GM21737 (cell line): ENCODE results near the gene ZFP69.

Source experiments
- ATAC-seq: cut with Tn5 transposase; IDR thresholded peaks from one replicate; pipeline ENCODE4 v1.9.1; 2021; ENCODE audit warnings: mild to moderate bottlenecking, moderate library complexity; ENCODE audit not compliant: unreplicated experiment

Gene ZFP69

DNA sequence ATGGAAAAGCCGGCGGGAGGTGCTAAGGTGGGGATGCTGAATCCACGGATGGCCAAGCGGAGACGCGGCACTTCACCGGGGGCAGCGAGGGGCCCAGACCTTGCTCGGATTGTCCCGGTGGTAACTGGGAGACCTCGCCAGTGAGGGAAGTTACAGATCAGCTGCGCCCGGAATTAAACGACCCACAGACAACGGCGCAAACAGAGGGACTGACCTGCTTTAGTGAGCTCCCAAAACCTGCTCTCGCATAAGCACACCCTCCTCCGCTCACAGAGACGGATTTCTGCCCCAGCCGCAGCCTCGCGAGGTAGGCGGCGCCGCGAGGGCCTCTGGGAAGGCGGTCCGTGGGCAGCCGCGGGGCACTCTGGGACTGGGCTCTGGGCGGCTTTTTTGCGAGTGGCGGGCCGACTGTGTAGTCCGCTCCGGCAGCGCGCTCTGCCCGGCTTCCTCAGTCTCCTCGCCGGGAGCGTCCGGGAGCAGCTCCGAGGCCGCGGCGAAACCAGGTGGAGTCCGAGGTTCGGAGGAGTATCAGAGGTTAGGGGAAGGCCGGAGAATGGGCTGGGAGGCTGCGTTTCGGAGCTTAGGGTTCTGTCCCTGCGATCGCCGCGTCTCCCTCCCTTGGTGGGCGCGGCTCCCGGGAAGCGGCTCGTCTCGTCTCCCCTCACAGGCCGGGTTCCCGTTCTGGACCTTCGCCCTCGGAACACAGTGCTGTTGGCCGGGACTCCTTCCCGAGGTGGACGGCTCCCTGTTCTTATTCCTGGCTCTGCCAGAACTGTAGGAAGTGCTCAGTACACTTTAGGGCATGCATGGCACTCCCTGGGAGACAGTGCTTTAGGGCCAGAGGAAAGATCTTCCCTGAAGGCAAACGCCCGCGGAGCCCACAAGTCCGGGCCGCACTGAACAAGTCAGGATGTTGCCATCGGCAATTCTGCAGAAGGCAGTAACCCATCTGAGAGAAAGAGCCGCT is 31.6 kb downstream of the ZFP69 start, which contains the start of gene EXO5:
Gene EXO5 (plus strand): TSS at position 393 of the 967 bp plus-strand sequence. CDS start 5,778 bp downstream, outside the sequence.
- peak; percentile 74 for ATAC-seq

DNA sequence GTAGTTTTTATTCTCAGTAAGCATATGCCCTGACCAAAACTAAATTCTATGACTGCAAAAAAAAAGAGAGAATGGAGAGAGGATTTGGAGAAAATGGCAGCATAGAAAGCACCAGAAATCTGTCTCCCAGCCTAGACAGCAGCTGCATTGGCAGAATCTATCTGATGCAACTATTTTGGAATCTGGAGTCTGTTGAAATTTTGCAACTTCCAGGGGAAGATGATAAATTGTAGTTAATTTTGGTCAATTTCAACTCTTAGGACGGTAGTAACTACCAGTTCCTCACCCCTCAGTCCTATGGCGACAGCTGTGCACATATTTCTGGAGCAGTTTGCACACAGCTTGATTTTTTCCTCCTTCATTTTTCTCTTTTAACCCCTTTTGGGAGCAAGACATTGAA is 42.4 kb downstream of the ZFP69 start:
- no peak for ATAC-seq

DNA sequence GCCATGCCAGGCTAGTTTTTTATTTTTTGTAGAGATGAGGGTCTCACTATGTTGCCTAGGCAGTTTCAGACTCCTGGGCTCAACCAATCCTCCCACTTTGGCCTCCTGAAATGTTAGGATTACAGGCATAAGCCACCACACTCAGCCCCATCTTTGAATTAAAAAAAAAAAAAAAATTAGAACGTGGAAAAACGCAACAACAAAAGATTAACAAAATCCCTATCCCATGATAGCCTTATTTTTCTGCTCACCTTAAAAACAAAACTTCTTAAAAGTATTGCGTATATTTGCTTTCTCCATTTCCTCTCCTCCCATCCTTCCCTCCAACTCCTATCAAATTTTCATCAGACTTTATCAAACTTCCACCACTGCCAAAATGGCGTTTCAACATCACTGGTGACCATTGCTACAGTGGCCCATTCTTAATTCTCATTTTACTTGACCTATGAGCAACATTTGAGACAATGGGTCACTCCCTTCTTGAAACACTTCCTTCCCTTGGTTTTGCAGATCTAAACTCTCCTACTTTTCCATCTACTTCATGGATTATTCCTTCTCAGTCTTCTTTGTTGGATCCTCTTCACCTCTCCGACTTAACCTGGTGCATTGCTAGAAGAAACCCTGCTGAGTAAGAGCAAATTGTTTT is 53.8 kb downstream of the ZFP69 start:
- no peak for ATAC-seq

DNA sequence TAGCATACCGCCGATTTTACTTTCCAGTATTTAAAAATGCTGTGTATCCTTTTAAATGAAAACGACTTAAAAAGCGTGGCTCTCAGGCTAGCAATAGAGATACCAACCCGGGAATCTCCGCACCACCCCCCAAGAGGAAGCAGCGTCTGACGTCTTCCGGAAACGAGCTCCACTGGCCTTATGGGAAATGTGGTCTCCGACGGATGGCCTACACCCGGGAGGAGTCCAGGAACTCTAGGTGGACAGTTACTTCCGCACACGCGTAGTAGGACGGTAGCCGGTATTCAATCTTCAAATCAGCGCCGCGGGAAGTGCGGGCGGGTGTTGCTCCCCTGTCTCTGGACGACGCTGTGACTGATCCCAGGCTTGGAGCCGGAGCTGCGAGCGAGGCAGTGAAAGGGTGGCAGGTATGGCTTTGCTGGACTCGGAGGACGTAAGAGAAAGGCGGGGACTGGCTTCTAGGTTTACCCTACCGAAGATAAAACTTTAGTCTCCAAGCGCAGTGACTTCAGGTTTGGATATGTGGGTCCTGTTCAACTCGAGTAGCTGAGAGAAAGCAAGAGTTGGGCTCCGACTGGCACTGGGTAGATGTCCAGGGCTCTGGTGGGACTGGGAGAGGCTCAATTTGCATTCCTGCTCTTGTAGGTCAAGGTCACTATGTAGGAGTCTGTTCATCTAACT is 54.4 kb downstream of the ZFP69 start, which contains the start of gene ZNF684:
Gene ZNF684 (plus strand): TSS at position 257 of the 681 bp plus-strand sequence. CDS start 1,530 bp downstream, outside the sequence.
- peak; percentile 94 for ATAC-seq

DNA sequence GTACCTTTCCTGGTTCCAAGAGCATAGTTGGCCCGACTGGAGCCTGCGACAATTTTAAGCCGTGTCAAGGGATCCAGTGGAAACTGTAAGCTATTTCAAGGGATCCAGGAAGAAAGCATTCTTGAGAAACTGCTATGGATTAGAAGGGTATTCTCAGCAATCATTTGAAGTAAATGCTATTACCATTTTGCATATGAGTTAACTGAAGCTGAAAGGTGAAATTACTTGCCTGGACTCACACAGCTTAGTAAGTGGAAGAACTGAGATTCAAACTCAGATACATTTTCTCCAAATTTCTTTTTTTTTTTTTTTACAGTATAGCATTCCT is 54.9 kb downstream of the ZFP69 start:
- ATAC-seq = no peak

DNA sequence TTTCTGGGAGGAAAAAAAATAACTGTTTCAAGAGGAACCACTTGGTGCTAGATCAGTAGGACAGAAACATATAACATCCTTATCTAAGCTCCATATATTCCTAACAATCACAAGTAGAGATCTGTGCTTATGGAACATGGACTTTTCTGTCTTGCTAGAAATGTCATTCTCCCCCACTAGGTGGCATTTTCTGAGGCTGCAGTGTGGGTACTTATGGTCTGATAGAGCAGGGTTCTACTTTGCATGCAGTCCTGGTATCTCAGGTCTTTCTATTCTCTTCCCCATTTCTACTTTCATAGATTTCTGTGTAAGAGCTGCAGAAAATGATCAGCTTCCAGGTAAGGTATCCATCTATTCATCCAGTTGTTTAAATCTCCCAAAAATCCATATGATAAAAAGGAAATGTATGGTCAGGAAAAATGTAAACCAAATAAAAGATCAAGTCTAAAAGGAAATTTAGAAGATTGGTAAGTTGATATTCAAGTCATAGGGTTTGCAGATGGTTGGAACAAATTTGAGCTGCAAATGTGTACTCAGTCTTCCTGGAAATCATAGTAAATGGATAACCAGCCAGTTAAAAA is 55.8 kb downstream of the ZFP69 start:
- ATAC-seq = no peak

DNA sequence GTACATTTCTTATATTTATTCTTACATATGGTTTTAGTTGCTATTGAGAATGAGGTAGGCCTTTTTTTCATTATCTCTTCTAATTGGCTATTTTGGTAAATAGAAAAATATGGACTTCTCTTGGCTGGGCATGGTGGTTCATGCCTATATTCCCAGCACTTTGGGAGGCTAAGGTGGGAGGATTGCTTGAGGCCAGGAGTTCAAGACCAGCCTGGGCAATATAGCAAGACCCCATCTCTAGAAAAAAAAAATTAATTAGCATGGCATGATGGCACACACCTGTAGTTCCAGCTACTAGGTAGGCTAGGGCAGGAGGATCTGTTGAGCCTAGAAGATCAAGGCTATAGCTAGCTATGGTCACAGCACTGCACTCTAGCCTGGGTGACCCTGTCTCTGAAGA is 57.5 kb downstream of the ZFP69 start:
- no peak for ATAC-seq

DNA sequence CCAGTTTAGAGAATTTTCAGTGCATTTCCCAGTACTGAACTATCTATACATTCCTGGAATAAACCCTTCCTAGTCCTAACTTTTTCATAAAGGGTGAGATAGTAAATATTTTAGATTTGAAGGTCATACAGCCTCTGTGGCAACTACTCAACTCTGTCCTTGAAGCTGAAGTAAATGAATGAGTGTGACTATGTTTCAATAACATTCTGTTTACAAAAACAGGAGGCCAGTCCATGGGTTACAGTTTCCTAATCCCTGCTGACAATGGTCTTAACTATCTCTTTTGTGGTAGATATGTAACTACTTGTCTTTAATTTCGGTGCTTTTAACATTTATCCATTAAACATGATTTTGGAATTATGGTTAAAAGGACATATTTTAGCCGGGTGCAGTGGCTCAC is 58.6 kb downstream of the ZFP69 start:
- no peak for ATAC-seq

DNA sequence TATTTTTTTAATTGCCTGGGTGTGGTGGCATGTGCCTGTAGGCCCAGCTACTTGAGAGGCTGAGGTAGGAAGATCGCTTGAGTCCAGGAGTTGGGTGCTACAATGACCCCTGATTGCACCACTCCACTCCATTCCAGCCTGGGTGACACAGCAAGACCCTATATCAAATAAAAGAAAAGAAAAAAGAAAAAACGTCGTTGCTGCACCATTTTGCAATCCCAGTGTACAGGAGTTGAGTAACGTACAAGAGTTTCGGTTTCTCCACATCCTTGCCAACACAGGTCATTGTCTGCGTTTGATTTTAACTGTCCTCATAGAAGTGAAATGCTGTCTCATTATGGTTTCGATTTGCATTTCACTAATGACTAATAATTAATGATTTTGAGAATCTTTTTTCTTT is 62.2 kb downstream of the ZFP69 start:
- no peak for ATAC-seq
